H1 (cell line): ENCODE data around the gene MRPS2. TPM values are rescaled to one million over a fixed set of nuclear protein-coding genes. Genes with fewer than 3 reads are reported as not detected.

ENCODE experiments used
- CTCF ChIA-PET: fragments of 300-600 bp; sonication (Branson Sonifier 250); formaldehyde crosslinking; loops from one replicate; lab custom pipeline; 2021; ENCODE audit not compliant: partially characterized antibody; lab: Charles Lee
- POLR2A ChIA-PET: fragments of 300-600 bp; sonication (Branson Sonifier 250); formaldehyde crosslinking; loops from one replicate; lab custom pipeline; 2021; ENCODE audit warnings: inconsistent platforms; ENCODE audit not compliant: partially characterized antibody; lab: Charles Lee
- DNase-seq, 2 experiments: peaks; one replicate each; pipeline versions ENCODE4 v3.0.0 to v3.0.0-alpha.2; 2010 to 2022; ENCODE audit warnings: low spot score in 2 of 2, low read depth in 1 of 2, mixed read lengths in 1 of 2
- FAIRE-seq: peaks from 2 replicates; lab custom pipeline; 2011; peaks lifted over from hg19 to GRCh38; lab: Jason Lieb, UNC
- H2AFZ ChIP-seq: 2 replicates; pipeline ENCODE4 v1.8.1; 2012; ENCODE audit warnings: low read length, inconsistent platforms
- H2AK5ac ChIP-seq: 2 replicates; pipeline ENCODE4 v1.6.1; 2013; ENCODE audit warnings: low read depth, low read length
- H2BK120ac ChIP-seq: replicated peaks from 2 replicates; pipeline ENCODE3; 2013; ENCODE audit warnings: low read depth, low read length, inconsistent platforms
- H2BK12ac ChIP-seq: 2 replicates; pipeline ENCODE4 v1.6.1; 2013; ENCODE audit warnings: low read depth, low read length
- H2BK15ac ChIP-seq: 2 replicates; pipeline ENCODE4 v1.6.1; 2013; ENCODE audit warnings: low read length
- H2BK20ac ChIP-seq: 2 replicates; pipeline ENCODE4 v1.6.1; 2013; ENCODE audit warnings: low read length
- H2BK5ac ChIP-seq: 2 replicates; pipeline ENCODE4 v1.6.1; 2013; ENCODE audit warnings: low read depth, low read length
- H3K14ac ChIP-seq: 2 replicates; pipeline ENCODE4 v1.6.1; 2013; ENCODE audit warnings: inconsistent platforms; ENCODE audit not compliant: insufficient read length
- H3K18ac ChIP-seq: 2 replicates; pipeline ENCODE4 v1.6.1; 2013; ENCODE audit warnings: low read length; ENCODE audit errors: extremely low read depth
- H3K23ac ChIP-seq: 2 replicates; pipeline ENCODE4 v1.6.1; 2013; ENCODE audit warnings: inconsistent platforms; ENCODE audit not compliant: insufficient read length
- H3K23me2 ChIP-seq: 2 replicates; pipeline ENCODE4 v1.6.1; 2013; ENCODE audit warnings: low read depth, low read length
- H3K27ac ChIP-seq: 2 replicates; pipeline ENCODE4 v1.6.1; 2011; ENCODE audit warnings: low read depth, low read length, inconsistent platforms
- H3K27me3 ChIP-seq, 4 experiments: replicated peaks in 1 of 4; 1 replicate in 1 of 4; 2 replicates in 3 of 4; pipeline versions ENCODE4 v1.6.1 to v1.8.1; 2011 to 2013; ENCODE audit warnings: low read length in 3 of 4, mild to moderate bottlenecking in 3 of 4, inconsistent platforms in 2 of 4, mixed read lengths in 2 of 4, moderate library complexity in 1 of 4; ENCODE audit not compliant: control insufficient read depth in 3 of 4, insufficient read depth in 3 of 4; ENCODE audit errors: extremely low read depth in 1 of 4
- H3K36me3 ChIP-seq, 4 experiments: 2 replicates each; pipeline versions ENCODE4 v1.6.1 to v1.8.1; 2011 to 2013; ENCODE audit warnings: mild to moderate bottlenecking in 4 of 4, low read length in 3 of 4, moderate library complexity in 2 of 4, control low read depth in 1 of 4, inconsistent platforms in 1 of 4; ENCODE audit not compliant: insufficient read depth in 4 of 4, control insufficient read depth in 2 of 4
- H3K4ac ChIP-seq: replicated peaks from 2 replicates; pipeline ENCODE3; 2013; ENCODE audit warnings: low read length, low read depth, mixed read lengths, inconsistent platforms; ENCODE audit not compliant: insufficient read length
- H3K4me1 ChIP-seq, 4 experiments: replicated peaks in 1 of 4; 1 replicate in 1 of 4; 2 replicates in 3 of 4; pipeline versions ENCODE4 v1.6.1 to v1.8.1; 2011 to 2013; ENCODE audit warnings: low read length in 3 of 4, inconsistent platforms in 2 of 4, mixed read lengths in 1 of 4; ENCODE audit not compliant: insufficient read depth in 4 of 4, control insufficient read depth in 3 of 4
- H3K4me2 ChIP-seq, 2 experiments: 2 replicates each; pipeline versions ENCODE4 v1.6.1 to v1.8.1; 2011 to 2013; ENCODE audit warnings: low read depth in 2 of 2, low read length in 2 of 2, control low read depth in 1 of 2, inconsistent platforms in 1 of 2, mild to moderate bottlenecking in 1 of 2; ENCODE audit not compliant: insufficient read depth in 1 of 2
- H3K4me3 ChIP-seq, 4 experiments: fragments of 200-600, 300-600 bp in 1 of 4; sonication (generic), shearing (Covaris generic), sonication (Bioruptor Twin) in 1 of 4; 2 replicates each; pipeline versions ENCODE4 v1.5.1 to v1.8.1; 2011 to 2016; ENCODE audit warnings: low read length in 4 of 4, low read depth in 3 of 4, control low read depth in 2 of 4, inconsistent platforms in 2 of 4, mild to moderate bottlenecking in 2 of 4, mixed read lengths in 1 of 4, moderate library complexity in 1 of 4; ENCODE audit not compliant: insufficient read depth in 2 of 4; ENCODE audit errors: extremely low read depth in 1 of 4
- H3K56ac ChIP-seq: replicated peaks from 2 replicates; pipeline ENCODE3; 2013; ENCODE audit warnings: low read depth, mild to moderate bottlenecking, mixed read lengths, low read length, inconsistent platforms; ENCODE audit not compliant: insufficient read length
- H3K79me1 ChIP-seq: 2 replicates; pipeline ENCODE4 v1.6.1; 2013; ENCODE audit warnings: low read depth, low read length, control low read depth
- H3K79me2 ChIP-seq, 2 experiments: 2 replicates each; pipeline versions ENCODE4 v1.6.1 to v1.8.1; 2012 to 2013; ENCODE audit warnings: low read length in 2 of 2, mild to moderate bottlenecking in 2 of 2, inconsistent platforms in 1 of 2; ENCODE audit not compliant: insufficient read depth in 2 of 2, control insufficient read depth in 1 of 2
- H3K9ac ChIP-seq, 4 experiments: replicated peaks in 1 of 4; 1 replicate in 1 of 4; 2 replicates in 3 of 4; pipeline versions ENCODE4 v1.6.1 to v1.8.1; 2011 to 2013; ENCODE audit warnings: low read depth in 3 of 4, low read length in 3 of 4, control low read depth in 2 of 4, mild to moderate bottlenecking in 2 of 4, moderate library complexity in 2 of 4, inconsistent platforms in 1 of 4; ENCODE audit errors: extremely low read depth in 1 of 4
- H3K9me3 ChIP-seq, 2 experiments: 2 replicates each; pipeline versions ENCODE4 v1.6.1 to v1.8.1; 2012 to 2013; ENCODE audit warnings: mild to moderate bottlenecking in 2 of 2, moderate library complexity in 2 of 2, control low read depth in 1 of 2, inconsistent platforms in 1 of 2, low read depth in 1 of 2, low read length in 1 of 2, mixed read lengths in 1 of 2; ENCODE audit not compliant: insufficient read depth in 2 of 2
- H4K20me1 ChIP-seq, 2 experiments: replicated peaks in 1 of 2; 2 replicates each; pipeline versions ENCODE3 to v1.8.1; 2011 to 2013; ENCODE audit warnings: inconsistent platforms in 2 of 2, low read length in 2 of 2, mild to moderate bottlenecking in 1 of 2; ENCODE audit not compliant: insufficient read depth in 2 of 2, control insufficient read depth in 1 of 2
- H4K5ac ChIP-seq: 2 replicates; pipeline ENCODE4 v1.6.1; 2013; ENCODE audit warnings: low read length, low read depth, mixed read lengths, inconsistent platforms; ENCODE audit not compliant: insufficient read length
- H4K8ac ChIP-seq: 2 replicates; pipeline ENCODE4 v1.8.0; 2013; ENCODE audit warnings: mild to moderate bottlenecking, moderate library complexity, low read length, inconsistent platforms; ENCODE audit not compliant: insufficient read depth; ENCODE audit errors: extremely low read depth
- H4K91ac ChIP-seq: replicated peaks from 2 replicates; pipeline ENCODE3; 2013; ENCODE audit warnings: low read length, mixed read lengths, inconsistent platforms; ENCODE audit not compliant: insufficient read length
- ATF3 ChIP-seq: IDR thresholded peaks from 2 replicates; pipeline ENCODE4 v1.6.1; 2011; ENCODE audit warnings: low read depth, mild to moderate bottlenecking, low read length; ENCODE audit not compliant: insufficient read depth
- BACH1 ChIP-seq: IDR thresholded peaks from 2 replicates; pipeline ENCODE4 v1.6.1; 2012; ENCODE audit warnings: low read length, improper control_type of control experiment
- BCL11A ChIP-seq, 2 experiments: IDR thresholded peaks; one replicate each; pipeline ENCODE4 v1.6.1; 2011; ENCODE audit warnings: low read depth in 2 of 2, low read length in 2 of 2, mild to moderate bottlenecking in 2 of 2
- CHD2 ChIP-seq: IDR thresholded peaks from 2 replicates; pipeline ENCODE4 v1.6.1; 2012; ENCODE audit warnings: low read length, improper control_type of control experiment
- CREB1 ChIP-seq: IDR thresholded peaks from 2 replicates; pipeline ENCODE4 v1.6.1; 2012; ENCODE audit warnings: inconsistent platforms
- CTBP2 ChIP-seq: IDR thresholded peaks from 2 replicates; pipeline ENCODE4 v1.7.0; 2011; ENCODE audit warnings: borderline replicate concordance, mild to moderate bottlenecking, moderate library complexity, mixed read lengths, low read length; ENCODE audit not compliant: insufficient read depth, insufficient read length
- JUND ChIP-seq: IDR thresholded peaks from 2 replicates; pipeline ENCODE4 v1.6.1; 2011; ENCODE audit warnings: mild to moderate bottlenecking, improper control_type of control experiment, low read length
- MAFK ChIP-seq: IDR thresholded peaks from 2 replicates; pipeline ENCODE4 v1.6.1; 2012; ENCODE audit warnings: low read depth, mild to moderate bottlenecking, improper control_type of control experiment, low read length
- PHF8 ChIP-seq: fragments of 200-600 bp; sonication (generic); conservative IDR thresholded peaks from 2 replicates; pipeline ENCODE4 v1.7.1; 2012; ENCODE audit warnings: low read depth, mild to moderate bottlenecking, inconsistent platforms, low read length, moderate library complexity
- RAD21 ChIP-seq, 2 experiments: IDR thresholded peaks in 1 of 2; conservative IDR thresholded peaks in 1 of 2; 2 replicates each; pipeline ENCODE4 v1.6.1; 2011; ENCODE audit warnings: low read depth in 2 of 2, low read length in 2 of 2, improper control_type of control experiment in 1 of 2, inconsistent platforms in 1 of 2, mild to moderate bottlenecking in 1 of 2, moderate library complexity in 1 of 2
- RBBP5 ChIP-seq: IDR thresholded peaks from 2 replicates; pipeline ENCODE4 v1.7.1; 2012; ENCODE audit warnings: low read depth, mild to moderate bottlenecking, inconsistent platforms, low read length, moderate library complexity, borderline replicate concordance
- RFX5 ChIP-seq: IDR thresholded peaks from 2 replicates; pipeline ENCODE4 v1.6.1; 2011; ENCODE audit warnings: low read depth, low read length, improper control_type of control experiment, borderline replicate concordance
- SIRT6 ChIP-seq: IDR thresholded peaks from one replicate; pipeline ENCODE4 v1.7.1; 2012; ENCODE audit warnings: low read length, inconsistent platforms
- WGBS, 2 experiments: shearing (Covaris generic) in 1 of 2; methylation state at CpG; one replicate each; pipeline versions ENCODE4 v1.1.6 to v1.1.7; 2013 to 2015; ENCODE audit warnings: low lambda C conversion rate in 2 of 2, mixed read lengths in 2 of 2, inconsistent platforms in 1 of 2, low coverage in 1 of 2, missing lambda C conversion rate in 1 of 2; ENCODE audit not compliant: insufficient replicate concordance in 2 of 2, insufficient coverage in 1 of 2, insufficient read length in 1 of 2; ENCODE audit errors: extremely low coverage in 1 of 2, missing lambda C conversion rate in 1 of 2; 5-methylcytosine and 5-hydroxymethylcytosine counted together
- polyA plus RNA-seq, 7 experiments: library from polyadenylated mRNA; depleted of rRNA in 3 of 7; stranded (reverse) in 5 of 7; unstranded in 2 of 7; fragments of >200 nt in 5 of 7; fragments of 200-250 nt in 2 of 7; gene quantifications; 1 replicate in 5 of 7; 2 replicates in 1 of 7; 4 replicates in 1 of 7; pipeline versions ENCODE4 v1.2.1 to v1.2.3, GENCODE V29; 2011 to 2013; ENCODE audit warnings: missing spikeins in 2 of 7, mixed read lengths in 2 of 7
- total RNA-seq: library from RNA; stranded (reverse); fragmentation: NEBNext Ultra II Directional; extraction: Animal tissue kit (Norgen Biotek cat#: 25700); gene quantifications from 2 replicates; pipeline ENCODE4 v1.2.1, GENCODE V29; 2021

Gene MRPS2
- total and polyA plus RNA-seq, 2 of the 8 experiments (the other 6 are each of a cell fraction or from before 2014, with no cell fraction given), result 78.6 to 476 TPM

DNA sequence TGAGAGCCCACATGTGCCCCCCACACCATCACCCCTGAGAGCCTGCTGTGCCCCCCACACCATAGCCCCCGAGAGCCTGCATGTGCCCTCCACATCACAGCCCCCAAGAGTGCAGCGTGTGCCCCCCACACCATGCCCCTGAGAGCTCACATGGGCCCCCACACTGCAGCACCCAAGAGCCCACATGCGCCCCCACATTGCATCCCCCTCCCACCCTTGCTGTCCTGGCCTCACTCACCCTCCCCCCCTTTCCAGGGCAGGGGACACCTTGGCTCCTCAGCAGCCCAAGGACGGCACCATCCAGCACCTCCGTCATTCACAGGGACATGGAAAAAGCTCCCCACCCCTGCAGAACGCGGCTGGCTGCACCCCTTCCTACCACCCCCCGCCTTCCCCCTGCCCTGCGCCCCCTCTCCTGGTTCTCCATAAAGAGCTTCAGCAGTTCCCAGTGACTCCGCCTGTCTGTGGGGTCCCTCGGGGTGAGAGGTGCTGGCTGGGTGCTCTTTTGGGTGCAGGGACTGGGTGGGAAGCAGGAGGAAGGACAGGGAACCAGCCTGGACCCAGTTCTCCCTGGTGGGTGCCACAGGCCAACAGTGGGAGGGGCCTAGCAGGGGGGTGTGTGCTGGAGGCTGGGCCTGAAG, 25.7 kb downstream of the MRPS2 start:
- H2BK5ac ChIP-seq, result no peak overlapping the region
- H3K4me3 ChIP-seq, result no peak overlapping the region
- CTCF ChIA-PET, result interaction anchor here (0.6 to 1.9 kb wide), 8 partner anchors 9 to 302 kb away, joined by 3 to 8 read pairs (median 4); no protein-coding TSS in a partner anchor
- no peak overlapping the region for H3K23ac ChIP-seq
- H3K18ac ChIP-seq, result peak overlapping the region; percentile 19; the same call in 1 of the 2 replicates
- H4K91ac ChIP-seq, result no peak overlapping the region
- no peaks in the 10 kb centered on the region for H3K9me3 ChIP-seq
- H4K8ac ChIP-seq, result no peak overlapping the region; the same call in 1 of the 2 replicates
- DNase-seq (no peak), FAIRE-seq (no peak)
- H3K4me2 ChIP-seq, result peak overlapping the region in 1 of 2 experiments; percentile 4; a peak in 1 of 4 replicates
- H3K36me3 ChIP-seq, result no peaks in the 10 kb centered on the region
- H3K27me3 ChIP-seq, result no peaks in the 10 kb centered on the region
- H3K56ac ChIP-seq, result no peak overlapping the region
- no peak overlapping the region for H2AK5ac ChIP-seq
- H2BK12ac ChIP-seq, result no peak overlapping the region
- H3K9ac ChIP-seq, result no peak overlapping the region
- no peak overlapping the region for H2AFZ ChIP-seq
- POLR2A ChIA-PET, result interaction anchor here (1.2 kb wide), 1 partner anchor 20 kb away, joined by 3 read pairs; no protein-coding TSS in a partner anchor
- H2BK15ac ChIP-seq, result no peak overlapping the region
- no peak overlapping the region for H2BK120ac ChIP-seq
- no peak overlapping the region for H3K4ac ChIP-seq
- H3K23me2 ChIP-seq, result no peaks in the 10 kb centered on the region
- H3K79me2 ChIP-seq, result no peaks in the 10 kb centered on the region
- no peak overlapping the region for H3K14ac ChIP-seq
- no peak overlapping the region for H3K27ac ChIP-seq
- no peak overlapping the region for H4K5ac ChIP-seq
- no peak overlapping the region; the same call in 1 of the 2 replicates for H2BK20ac ChIP-seq
- H3K79me1 ChIP-seq, result no peaks in the 10 kb centered on the region
- no peaks in the 10 kb centered on the region for H4K20me1 ChIP-seq
- peaks cover 0 to 12% (median 6%) of the 10 kb centered on the region in 4 experiments; a peak in 5 of 7 replicates for H3K4me1 ChIP-seq
- no CpG with 5 or more reads among the region's 11 CpGs for WGBS, 2 experiments
- TF ChIP-seq SIRT6, result no peak
- TF ChIP-seq BACH1, result no peak
- no peak for TF ChIP-seq RBBP5
- TF ChIP-seq PHF8, result no peak
- no peak for TF ChIP-seq CTBP2
- TF ChIP-seq JUND, result no peak
- TF ChIP-seq MAFK, result no peak
- no peak for TF ChIP-seq CHD2
- TF ChIP-seq RFX5, result no peak
- TF ChIP-seq RAD21 (IDR thresholded peaks at IDR 0.05 in 1 of 2, conservative IDR thresholded peaks at IDR 0.05 in 1 of 2; ENCODE audit: low read depth in 2 of 2, low read length in 2 of 2), result no peak
- no peak for TF ChIP-seq CREB1
- no peak for TF ChIP-seq ATF3
- TF ChIP-seq BCL11A (IDR thresholded peaks at IDR 0.05; ENCODE audit: low read depth in 2 of 2, low read length in 2 of 2), result no peak
